Stimulated activated CD4-positive, alpha-beta T cell treated with anti-CD3 and anti-CD28 coated beads, Interleukin-15, amount 100 ng/mL, for 1 hour (primary cell): ENCODE measurements around the gene ADARB2.

Experiments
- DNase-seq, 2 donors: peaks; one replicate each; pipeline ENCODE4 v3.0.0-alpha.2; 2020; ENCODE audit warnings: low read depth in 1 of 2, low spot score in 1 of 2

ADARB2 gene

DNA sequence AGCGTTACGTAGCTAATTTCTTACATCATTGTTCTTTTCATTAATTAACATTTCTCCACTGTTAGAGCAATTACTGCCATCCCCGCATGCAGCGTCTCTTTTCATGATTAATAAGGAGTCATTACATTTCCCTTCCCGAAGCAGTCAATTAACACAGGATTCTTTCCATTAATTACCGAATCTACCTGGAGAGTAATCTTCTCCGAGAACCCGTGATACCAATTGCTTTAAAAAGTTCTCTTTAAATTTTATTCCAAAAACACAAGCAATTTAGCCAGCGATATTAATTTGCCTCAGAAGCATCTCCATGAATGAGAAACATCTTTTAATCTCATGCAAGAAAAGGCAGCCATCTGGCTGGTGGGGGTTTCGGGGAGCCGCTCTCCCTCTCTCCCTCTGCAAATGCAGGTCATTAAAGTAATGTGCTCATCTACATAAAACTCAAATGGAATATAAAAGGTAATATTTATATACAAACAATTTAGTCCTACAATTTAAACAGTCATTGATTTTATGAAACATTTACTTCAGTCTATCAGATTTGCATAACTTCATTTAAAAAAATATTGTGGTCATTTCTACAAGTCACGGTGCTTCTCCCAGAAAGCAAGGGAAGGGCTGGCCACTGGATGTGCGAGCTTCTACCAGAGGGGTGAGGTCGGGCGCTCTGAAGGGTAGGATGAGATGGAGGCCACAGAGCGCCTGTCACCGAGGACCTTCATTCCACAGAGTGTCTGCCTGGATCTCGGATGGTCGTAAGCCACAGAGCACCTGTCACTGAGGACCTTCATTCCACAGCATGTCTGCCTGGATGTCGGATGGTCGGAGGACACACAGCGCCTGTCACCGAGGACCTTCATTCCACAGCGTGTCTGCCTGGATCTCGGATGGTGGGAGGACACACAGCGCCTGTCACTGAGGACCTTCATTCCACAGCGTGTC, 536.2 kb downstream of the ADARB2 start:
- DNase-seq = no peak

DNA sequence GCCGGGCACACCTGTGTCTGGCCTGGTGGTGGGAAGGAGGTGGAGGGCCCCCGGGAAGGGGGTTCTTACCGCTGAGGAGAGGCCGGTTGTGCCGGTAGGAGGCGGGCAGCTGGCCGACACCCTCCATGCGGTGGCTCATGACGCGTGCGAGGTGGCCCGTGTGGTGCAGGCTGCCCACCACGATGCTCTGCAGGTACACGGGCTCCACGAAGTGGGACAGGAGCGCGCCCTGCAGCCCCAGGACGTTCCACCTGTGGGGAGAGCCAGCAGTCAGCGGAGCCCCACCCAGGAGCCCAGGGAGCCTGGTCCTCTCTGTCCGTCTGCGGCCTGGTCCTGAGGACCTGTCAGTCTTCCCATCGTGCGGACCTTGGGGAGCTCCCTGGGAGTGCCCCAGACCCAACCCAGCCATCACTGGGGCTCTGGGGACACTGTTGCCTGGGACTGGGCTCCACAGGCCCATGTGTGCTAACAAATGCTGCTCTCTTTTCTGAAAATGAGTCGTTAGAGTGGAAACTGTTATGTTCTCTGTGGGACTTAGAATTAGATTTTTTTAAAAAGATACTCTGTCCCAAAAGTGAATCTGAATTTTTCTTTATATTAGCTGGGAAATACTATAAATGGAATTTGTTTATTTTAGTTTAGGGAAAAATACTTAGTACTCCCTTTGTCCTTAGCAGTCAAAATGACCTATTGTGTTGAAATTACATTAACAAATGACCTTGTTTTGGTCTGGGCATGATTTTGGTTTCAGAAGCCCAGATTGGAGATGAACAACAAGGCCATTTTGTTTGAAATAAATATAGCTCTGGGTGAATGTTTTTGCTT, 537.2 kb downstream of the ADARB2 start:
- DNase-seq = no peak

DNA sequence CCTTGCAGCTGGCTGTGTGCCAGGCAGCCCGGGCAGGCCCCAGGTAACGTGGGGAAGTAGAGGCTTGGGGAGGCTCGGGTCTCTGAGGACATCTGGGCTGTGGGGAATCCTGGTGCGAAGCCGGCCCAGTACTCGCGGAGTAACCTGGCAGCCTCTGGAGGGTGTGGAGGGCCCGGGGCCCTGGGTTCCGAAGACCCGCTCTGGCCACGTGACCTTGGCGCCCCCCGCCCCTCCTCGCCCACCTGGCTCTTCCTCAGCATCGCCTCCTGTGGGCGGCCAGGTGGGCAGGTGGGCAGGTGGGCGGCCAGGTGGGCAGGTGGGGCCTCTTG, 538.0 kb downstream of the ADARB2 start:
- DNase-seq = no peak

DNA sequence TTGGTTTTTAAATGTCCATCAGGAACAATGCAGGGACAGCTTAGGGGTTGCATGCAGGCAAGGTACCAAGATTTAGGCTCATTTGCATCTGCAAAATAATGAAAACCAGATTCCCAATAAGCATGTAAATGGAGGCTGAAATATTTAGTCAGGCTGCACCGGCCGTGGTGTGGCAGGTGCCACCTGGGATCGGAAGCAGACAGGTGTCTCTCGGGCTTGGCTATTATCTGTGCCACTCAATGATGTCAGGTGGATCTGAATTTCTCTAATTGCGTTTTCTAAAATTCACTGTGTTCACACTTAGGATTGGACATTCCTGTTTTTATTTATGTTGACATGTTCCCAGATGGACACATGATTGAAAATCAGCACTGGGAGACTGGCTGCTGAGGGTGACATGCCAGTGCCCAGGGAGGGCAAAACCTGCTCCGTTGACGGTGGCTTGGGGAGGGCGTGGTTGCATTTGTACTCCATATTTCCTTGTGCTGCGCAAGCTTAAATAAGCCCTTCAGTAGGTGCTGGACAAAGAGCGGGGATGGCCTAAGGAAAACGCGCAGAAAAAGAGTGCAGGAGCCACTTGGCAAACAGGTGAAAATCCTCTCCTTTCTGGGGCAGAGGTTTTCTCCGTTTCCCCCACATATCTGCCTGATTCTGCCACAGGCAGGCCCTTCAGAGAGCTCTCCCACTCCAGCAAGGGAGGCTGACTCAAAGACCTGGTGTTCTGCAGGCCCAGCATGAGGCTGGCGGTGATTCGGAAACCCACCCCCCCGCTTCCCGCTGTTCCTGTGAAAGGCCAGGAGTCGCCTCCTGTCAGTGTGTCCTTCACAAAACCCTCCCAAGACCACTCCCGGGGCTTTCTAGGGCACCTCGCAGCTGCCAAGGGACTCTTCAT, 538.6 kb downstream of the ADARB2 start:
- no peak for DNase-seq

DNA sequence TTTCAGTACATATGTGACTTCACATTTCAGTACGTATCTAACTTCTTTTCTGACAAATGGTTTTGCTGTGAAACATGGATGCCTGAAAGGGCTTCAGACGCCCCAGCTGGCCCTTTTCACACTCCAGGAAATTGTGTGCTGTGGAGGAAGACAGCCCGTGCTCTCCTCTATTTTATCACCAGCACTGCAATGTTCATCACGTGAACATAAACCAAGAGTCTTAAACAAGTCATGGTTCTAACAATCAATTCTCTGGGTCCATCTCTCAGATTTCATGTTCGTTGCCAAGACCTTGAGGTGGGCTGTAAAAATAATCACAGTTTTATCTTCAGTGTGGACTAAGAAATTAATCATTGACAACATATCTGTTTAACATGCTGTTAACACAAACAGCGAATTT, 539.9 kb downstream of the ADARB2 start:
- DNase-seq = no peak

DNA sequence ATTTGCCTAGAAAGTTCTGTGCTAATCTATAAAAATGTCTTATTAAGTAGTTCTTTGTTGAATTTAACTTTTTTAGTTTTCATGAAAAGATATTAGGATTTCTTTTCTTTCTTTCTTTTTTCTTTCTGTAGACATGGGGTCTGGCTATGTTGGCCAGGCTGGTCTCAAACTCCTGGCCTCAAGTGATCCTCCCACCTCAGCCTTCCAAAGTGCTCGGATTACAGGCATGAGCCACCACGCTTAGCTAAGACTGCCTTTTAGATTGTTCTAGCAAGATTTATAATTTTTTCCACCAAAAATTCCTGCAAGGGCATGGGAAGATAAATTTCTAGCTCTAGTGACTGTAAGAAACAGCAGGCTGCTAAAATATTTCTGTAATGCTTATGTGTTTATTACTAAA, 540.7 kb downstream of the ADARB2 start:
- no peak for DNase-seq

DNA sequence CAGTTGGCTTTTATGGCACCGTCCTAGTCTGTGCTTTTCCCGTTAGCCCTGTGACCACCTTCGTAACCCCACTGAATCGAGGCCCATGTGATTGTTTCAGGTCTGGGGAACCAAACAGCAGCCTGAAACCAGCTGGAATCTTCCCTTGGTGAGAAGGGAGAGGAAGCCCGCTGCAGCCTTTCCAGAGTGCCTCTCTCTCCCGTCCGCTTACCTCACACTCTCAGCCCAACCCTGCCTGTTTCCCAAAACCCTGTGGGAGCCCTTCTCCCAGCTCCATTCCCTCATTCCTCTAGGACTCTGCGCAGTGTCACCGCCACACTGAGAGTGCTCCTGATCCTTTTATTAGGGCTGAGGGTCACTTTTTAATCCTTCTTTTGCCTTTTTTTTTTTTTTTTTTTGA, 541.5 kb downstream of the ADARB2 start:
- no peak for DNase-seq

DNA sequence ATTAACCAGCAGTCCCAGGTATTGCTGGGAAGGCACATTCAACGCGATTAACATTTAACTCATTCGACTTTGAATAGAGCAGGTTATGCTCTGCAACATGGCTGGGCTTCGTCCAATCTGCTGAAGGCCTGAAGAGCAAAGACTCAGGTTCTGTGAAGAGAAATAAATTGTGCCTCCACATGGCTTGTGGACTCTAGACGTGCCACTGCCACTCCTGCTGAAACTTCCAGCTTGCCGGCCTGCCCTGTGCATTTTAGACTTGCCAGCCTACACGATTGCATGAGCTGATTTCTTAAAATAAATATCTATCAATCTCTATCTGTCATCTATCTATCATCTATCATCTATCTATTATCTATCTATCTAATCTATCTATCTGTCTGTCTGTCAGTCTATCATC, 543.2 kb downstream of the ADARB2 start:
- no peak for DNase-seq

DNA sequence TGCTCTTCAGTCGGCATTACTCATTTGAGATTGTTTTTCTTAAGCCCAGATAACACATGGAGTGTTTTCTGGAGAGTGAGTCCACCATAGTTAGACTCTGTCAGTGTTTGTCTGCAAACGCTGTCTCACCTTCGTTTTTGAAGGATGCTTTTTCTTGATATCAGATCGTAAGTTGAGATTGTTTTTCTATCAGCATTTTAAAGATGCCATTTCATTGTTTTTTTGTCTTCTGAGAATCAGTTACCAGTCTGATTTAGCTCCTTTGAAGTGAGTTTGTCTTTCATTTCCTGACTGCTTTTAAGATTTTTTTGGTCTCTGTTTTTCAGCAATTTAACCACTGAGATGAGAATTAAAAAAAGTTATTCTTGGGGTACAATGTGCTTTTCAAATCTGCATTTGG, 543.8 kb downstream of the ADARB2 start:
- no peak for DNase-seq

DNA sequence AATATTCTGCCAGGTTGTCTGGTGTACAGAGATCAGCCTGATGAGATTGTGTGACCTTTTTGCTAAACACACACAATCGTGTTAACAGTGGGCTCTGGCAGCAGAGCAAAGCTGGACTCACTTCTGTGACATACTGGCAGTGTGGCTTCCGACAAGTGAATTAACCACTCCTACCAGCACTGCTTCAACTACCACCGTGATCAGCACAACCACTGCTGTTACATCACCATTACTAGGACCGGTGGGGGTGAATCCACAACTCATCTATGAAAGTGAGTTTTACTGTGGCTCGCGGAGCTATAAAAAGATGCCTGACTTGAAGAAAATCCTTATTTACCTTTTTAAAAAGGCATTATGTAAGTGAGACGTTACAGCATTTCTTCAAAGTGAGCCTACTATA, 545.6 kb downstream of the ADARB2 start:
- no peak for DNase-seq

DNA sequence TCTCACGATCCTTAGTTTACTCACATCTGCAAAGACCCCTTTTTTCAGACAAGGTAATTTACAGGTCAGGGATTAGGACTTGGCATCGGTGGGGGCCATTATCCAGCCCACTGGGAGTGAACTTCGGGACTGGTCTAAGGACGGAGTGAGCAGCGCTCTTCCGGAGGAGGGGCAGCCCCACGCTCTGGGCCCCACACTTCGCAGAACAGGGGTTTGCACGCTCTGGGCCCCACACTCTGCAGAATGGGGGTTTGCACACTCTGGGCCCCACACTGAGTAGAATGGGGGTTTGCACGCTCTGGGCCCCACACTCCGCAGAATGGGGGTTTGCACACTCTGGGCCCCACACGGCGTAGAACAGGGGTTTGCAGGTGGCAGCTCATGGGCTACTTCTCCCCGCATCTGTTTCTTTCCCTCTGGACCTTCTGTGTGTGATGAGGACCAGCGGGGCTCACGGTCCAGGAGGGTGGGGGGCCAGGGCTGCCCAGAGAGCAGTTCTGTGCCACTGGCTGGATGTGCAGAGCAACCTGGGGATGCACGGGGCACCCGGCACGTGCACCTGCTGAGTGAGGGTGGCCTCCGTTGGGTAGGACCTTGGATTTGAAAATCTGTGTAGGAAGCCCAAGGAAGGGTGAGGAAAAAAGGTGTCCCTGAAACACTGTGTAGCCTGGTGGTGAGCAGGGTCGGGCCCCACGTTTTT, 546.4 kb downstream of the ADARB2 start:
- no peak for DNase-seq

DNA sequence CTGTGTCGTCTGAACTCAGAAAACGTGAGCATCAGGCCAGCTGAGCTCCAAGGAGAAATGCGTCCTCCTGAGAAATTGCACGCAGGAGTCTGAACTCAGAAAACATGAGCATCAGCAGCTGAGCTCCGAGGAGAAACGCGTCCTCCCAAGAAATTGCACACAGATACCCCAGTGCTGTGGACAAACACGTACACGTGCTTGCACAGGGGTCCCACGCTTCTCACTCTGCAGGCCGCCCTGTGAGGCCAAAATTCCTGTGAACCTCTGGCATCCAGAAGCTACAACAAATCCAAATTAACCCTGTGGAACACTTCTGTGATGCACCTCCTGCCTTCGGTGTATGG, 547.3 kb downstream of the ADARB2 start:
- DNase-seq = no peak

DNA sequence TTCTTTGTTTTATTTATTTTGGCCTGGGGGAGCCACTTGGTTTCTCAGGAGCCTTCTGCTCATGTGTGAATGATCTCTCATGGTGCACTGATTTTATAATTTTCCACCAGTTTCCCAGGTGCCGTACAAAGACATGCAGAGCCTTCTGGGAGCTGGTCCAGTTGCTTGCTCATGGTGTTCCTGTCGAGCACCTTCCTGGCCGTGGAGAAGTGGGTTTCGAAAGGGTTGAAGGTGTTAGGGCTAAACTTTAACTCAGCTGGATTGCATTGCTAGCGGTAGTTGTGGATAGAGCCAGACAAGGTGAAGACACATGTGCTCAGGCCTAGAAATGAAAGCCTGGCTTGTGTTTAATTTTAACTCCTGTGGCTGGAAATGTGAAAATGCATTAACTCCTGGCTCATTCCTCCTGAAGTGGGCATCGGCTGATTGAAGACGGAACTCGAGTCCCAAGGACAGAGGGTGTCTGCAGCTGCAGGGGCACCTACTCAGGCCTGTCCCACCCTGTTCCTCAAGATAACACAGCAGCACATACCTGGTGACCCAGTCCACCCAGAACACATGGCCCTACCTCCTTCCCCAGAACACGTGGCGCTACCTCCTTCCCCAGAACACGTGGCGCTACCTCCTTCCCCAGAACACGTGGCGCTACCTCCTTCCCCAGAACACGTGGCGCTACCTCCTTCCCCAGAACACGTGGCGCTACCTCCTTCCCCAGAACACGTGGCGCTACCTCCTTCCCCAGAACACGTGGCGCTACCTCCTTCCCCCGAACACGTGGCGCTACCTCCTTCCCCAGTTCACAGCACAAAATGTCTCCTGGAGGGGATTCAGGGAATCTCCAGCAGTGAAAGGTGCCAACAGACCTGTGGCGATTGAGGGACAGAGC, 547.9 kb downstream of the ADARB2 start:
- DNase-seq = no peak

DNA sequence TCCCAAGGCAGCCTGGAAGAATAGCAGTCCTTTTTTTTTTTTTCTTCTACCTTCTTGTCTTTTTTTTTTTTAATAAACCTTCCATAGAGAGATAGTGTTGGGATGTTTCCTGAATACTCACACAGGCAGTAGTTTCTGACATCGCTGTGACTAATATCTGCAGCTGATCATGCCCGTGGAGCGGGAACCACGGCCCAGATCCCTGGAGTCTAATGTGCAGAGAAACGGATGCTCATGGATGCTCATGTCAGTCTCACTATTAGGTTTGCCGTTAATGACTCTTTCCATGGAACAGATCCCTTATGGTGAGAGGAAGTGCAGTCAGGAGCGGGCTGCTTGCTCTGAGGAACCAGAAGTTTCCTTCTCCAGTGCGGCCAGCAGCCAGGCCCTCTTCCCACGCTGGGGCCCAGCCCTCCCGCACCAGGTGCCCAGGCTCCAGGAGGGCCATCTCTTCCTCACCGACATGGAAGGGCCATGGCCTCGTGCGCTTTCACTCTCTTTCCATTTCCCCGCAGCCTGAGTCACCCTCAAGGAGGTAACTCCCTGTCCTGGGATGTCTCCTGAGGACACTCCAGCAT, 548.7 kb downstream of the ADARB2 start:
- no peak for DNase-seq

DNA sequence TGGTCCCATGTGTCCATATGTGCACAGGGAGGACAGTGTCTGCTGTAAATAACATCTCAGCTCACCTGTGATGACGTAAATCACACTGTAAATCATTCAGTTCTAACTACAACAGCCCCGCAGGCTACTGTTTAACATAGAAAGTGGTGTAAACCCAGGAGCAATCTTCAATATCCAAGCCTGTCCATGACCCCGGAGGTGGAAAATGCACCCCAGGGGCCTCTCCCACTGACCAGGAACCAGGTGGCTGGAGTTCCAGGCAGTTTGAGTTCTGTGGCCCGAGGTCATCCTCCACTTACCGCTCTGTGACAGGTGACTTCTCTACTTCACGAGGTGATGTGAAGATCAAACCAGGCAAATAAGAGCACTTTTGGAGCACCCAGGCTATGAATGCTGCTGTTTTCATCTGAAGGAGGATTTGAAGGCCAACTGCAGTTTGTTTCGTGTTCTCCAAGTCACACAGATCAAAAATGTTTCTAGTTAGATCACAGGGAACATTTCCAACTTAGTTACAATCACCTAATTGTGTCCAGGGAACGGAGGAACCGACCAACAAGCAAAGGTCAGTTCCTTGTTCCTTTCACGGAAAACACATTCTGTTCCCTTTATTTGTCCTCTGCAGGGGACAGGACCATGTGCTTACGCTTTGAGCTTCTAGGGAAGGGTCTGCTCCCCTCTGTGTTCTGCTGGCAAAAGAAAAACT, 549.3 kb downstream of the ADARB2 start:
- no peak for DNase-seq

DNA sequence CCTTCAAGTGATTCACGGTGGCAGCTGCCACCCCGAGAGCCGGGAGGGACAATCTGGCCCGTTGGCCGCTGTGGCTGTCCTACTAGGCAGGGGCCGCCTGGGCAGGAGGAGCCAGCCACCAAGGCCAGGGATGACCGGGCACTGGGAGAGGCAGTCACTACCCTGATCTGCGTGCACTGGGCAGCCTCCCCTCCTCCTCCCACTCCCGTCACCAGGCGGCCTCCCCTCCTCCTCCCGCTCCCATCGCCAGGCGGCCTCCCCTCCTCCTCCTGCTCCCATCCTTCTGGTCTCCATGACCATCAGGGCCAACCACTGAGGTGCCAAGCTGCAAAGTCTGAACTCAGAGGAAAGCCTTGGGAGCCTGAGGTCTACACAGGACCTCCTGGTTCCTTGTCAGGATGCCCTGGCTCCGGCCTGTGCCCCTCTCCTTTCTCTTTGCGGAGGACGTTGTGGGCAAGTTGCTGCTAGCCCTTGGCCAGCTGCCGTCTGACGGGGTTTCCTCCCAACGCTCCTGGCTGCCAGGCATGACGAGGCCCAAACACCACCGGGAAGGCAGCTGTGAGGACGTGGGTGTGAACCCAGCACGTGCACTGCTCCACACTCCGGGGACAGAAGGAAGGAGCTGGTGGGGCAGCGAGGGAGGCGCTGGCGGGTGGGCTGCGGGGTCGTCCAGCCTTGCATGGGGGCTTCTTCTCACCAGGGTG, 550.0 kb downstream of the ADARB2 start:
- no peak for DNase-seq

DNA sequence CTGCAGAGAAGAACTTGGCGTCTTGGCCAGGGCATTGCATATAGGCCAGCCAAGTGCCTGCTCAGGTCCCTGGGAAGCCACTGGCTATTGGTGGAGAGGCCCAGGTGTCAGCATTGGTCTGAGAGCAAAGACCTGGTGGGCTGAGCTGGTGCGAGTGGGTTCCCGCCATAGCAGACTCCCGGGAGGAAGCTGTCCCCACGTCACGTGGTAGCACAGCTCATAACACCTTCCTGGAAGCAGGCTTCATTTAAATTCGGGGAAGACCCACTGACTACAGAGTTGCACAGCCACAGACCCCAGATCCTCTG, 550.7 kb downstream of the ADARB2 start:
- DNase-seq = no peak

DNA sequence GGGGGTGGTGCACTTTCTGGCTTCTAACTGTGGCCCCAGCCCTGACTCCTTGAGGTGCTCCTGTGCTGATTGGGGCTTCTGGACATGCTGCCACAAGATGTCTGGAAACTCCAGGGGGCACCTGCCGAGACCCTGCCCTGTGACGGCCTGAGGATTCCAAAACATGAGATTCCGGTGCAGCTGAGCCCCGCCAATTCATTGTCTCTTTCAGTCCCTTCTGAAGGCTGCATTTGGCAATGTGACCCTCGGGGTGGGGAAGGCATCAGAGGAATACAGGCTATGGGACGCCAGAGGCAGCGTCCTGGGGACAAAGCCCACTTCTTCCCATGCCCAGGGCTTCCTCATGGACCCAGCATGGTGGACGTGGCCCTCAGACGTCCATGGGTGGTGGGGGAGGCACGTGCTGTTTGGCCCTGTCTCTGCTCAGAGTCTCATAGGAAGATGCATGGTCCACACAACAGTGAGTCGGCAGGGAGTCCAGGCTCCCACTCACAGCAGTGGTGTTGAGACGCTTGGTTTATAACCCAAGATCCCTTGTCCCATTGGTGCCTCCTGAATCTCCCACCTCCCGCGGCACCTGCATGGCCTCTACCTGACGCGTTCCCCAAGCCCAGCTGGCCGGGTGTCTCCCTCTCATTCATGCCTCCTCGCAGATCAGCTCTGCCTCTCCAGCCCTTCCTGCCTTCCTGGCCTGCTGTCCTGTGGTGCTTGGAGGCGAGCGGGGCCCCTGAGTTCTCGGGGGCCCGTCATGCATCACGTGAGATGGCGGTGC, 551.2 kb downstream of the ADARB2 start:
- no peak for DNase-seq
